ENCODE data around the gene ARPC2. TPM values are rescaled to one million over a fixed set of nuclear protein-coding genes. Genes with fewer than 3 reads are reported as not detected.

Gene ARPC2
- total and polyA plus RNA-seq, 10 of the 15 experiments (the other 5 are each of a cell fraction or from before 2014, with no cell fraction given) = 440 to 980 (median 709) TPM

DNA sequence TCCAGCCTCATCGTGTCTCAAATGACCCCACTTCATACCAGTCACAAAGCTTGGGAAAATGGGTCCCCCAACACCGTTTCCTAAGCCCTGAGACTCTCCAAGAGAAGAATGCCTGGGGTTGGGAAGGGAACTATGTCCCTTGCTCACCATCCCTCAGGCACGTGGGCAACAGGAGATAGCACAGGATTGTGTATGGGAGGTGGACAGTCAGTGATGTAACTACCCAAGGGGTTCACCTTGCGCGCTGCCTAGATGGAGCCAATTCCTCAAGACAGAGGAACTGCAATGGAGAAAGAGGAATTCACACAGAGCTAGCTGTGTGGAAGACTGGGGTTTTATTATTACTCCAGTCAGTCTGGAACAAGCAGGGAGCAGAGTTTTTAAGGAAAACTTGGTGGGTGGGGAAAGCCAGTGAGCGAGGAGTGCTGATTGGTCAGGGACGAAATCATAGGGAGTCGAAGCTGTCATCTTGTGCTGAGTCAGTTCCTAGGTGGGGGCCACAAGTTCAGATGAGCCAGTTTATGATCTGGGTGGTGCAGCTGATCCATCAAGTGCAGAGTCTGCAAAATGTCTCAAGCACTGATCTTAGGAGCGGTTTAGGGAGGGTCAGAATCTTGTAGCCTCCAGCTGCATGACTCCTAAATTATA lies 36.4 kb upstream of the ARPC2 start:
- peaks cover 0 to 1% of the 10 kb centered on the region in 2 experiments; a peak in 3 of 4 replicates for H3K27me3 ChIP-seq (replicated peaks in 1 of 2; ENCODE audit: control insufficient read depth in 2 of 2, insufficient read depth in 2 of 2, low read length in 1 of 2)
- H2AFZ ChIP-seq (ENCODE audit: control insufficient read depth, low read depth, low read length) = no peak overlapping the region
- ChIA-PET SMC1A (ENCODE audit: uncharacterized antibody, unreplicated experiment) (interaction anchor here (1.2 kb wide), 1 partner anchor 77 kb away, joined by 3 read pairs; no protein-coding TSS in a partner anchor), POLR2A (no interaction called here), RAD21 (ENCODE audit: unreplicated experiment) (no interaction called here), CTCF (interaction anchor here (0.8 to 1.6 kb wide), 4 partner anchors 9 to 175 kb away, joined by 3 to 4 read pairs (median 4); partner anchors contain the start of genes AAMP and PNKD)
- no peak overlapping the region for H3K27ac ChIP-seq (ENCODE audit: control insufficient read depth, insufficient read depth)
- intact Hi-C loops (cut with micrococcal nuclease; ENCODE audit: unreplicated experiment) (loop anchor here (10.0 kb wide), 1 partner anchor 174 kb away; the partner anchor contains the start of gene CATIP), in situ Hi-C loops (cut with MboI) (no loop called here)
- no peak overlapping the region for H3K4me3 ChIP-seq
- H3K9ac ChIP-seq (ENCODE audit: control insufficient read depth, insufficient read depth, low read length) = no peak overlapping the region
- TF ChIP-seq MTA2 (IDR thresholded peaks at IDR 0.05; ENCODE audit: low read depth) (no peak), BCL11A (IDR thresholded peaks at IDR 0.05; ENCODE audit: low read depth, low read length) (no peak), CBFB (IDR thresholded peaks at IDR 0.05; ENCODE audit: low read depth) (no peak), RELA (IDR thresholded peaks at IDR 0.05; ENCODE audit: borderline replicate concordance, partially characterized antibody) (no peak)
- TF ChIP-seq, protein P1, sequence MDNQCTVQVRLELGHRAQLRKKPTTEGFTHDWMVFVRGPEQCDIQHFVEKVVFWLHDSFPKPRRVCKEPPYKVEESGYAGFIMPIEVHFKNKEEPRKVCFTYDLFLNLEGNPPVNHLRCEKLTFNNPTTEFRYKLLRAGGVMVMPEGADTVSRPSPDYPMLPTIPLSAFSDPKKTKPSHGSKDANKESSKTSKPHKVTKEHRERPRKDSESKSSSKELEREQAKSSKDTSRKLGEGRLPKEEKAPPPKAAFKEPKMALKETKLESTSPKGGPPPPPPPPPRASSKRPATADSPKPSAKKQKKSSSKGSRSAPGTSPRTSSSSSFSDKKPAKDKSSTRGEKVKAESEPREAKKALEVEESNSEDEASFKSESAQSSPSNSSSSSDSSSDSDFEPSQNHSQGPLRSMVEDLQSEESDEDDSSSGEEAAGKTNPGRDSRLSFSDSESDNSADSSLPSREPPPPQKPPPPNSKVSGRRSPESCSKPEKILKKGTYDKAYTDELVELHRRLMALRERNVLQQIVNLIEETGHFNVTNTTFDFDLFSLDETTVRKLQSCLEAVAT (IDR thresholded peaks at IDR 0.05) = no peak
- TF ChIP-seq, protein P2, sequence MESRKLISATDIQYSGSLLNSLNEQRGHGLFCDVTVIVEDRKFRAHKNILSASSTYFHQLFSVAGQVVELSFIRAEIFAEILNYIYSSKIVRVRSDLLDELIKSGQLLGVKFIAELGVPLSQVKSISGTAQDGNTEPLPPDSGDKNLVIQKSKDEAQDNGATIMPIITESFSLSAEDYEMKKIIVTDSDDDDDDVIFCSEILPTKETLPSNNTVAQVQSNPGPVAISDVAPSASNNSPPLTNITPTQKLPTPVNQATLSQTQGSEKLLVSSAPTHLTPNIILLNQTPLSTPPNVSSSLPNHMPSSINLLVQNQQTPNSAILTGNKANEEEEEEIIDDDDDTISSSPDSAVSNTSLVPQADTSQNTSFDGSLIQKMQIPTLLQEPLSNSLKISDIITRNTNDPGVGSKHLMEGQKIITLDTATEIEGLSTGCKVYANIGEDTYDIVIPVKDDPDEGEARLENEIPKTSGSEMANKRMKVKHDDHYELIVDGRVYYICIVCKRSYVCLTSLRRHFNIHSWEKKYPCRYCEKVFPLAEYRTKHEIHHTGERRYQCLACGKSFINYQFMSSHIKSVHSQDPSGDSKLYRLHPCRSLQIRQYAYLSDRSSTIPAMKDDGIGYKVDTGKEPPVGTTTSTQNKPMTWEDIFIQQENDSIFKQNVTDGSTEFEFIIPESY (IDR thresholded peaks at IDR 0.05) = no peak
- TF ChIP-seq, protein P3, sequence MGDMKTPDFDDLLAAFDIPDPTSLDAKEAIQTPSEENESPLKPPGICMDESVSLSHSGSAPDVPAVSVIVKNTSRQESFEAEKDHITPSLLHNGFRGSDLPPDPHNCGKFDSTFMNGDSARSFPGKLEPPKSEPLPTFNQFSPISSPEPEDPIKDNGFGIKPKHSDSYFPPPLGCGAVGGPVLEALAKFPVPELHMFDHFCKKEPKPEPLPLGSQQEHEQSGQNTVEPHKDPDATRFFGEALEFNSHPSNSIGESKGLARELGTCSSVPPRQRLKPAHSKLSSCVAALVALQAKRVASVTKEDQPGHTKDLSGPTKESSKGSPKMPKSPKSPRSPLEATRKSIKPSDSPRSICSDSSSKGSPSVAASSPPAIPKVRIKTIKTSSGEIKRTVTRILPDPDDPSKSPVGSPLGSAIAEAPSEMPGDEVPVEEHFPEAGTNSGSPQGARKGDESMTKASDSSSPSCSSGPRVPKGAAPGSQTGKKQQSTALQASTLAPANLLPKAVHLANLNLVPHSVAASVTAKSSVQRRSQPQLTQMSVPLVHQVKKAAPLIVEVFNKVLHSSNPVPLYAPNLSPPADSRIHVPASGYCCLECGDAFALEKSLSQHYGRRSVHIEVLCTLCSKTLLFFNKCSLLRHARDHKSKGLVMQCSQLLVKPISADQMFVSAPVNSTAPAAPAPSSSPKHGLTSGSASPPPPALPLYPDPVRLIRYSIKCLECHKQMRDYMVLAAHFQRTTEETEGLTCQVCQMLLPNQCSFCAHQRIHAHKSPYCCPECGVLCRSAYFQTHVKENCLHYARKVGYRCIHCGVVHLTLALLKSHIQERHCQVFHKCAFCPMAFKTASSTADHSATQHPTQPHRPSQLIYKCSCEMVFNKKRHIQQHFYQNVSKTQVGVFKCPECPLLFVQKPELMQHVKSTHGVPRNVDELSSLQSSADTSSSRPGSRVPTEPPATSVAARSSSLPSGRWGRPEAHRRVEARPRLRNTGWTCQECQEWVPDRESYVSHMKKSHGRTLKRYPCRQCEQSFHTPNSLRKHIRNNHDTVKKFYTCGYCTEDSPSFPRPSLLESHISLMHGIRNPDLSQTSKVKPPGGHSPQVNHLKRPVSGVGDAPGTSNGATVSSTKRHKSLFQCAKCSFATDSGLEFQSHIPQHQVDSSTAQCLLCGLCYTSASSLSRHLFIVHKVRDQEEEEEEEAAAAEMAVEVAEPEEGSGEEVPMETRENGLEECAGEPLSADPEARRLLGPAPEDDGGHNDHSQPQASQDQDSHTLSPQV (IDR thresholded peaks at IDR 0.05) = no peak
- no peak for DNase-seq (ENCODE audit: low read depth, low spot score)
- no peaks in the 10 kb centered on the region; the same call in 2 of the 3 replicates for H3K9me3 ChIP-seq (replicated peaks; ENCODE audit: control insufficient read depth, insufficient read depth, low read length)
- H3K36me3 ChIP-seq (ENCODE audit: control insufficient read depth in 2 of 2, insufficient read depth in 2 of 2, low read length in 1 of 2) = no peaks in the 10 kb centered on the region
- no TSS peak for BruUV-seq (replicated peaks)
- no peak for FAIRE-seq
- WGBS (ENCODE audit: insufficient coverage, insufficient replicate concordance, low lambda C conversion rate, missing lambda C conversion rate) = 21% methylated on average over 9 of the region's 9 CpGs
- H4K20me1 ChIP-seq (ENCODE audit: control insufficient read depth, insufficient read depth) = no peaks in the 10 kb centered on the region
- no peak for ATAC-seq
- H3K4me1 ChIP-seq (ENCODE audit: control insufficient read depth, insufficient read depth, low read length) = no peaks in the 10 kb centered on the region
- H3K79me2 ChIP-seq (ENCODE audit: control insufficient read depth, insufficient read depth, low read length) = no peaks in the 10 kb centered on the region
- H3K4me2 ChIP-seq (ENCODE audit: control insufficient read depth, insufficient read depth) = no peak overlapping the region

Measured in GM12878 (cell line).